DMS79 (cell line): ENCODE results near the gene ASF1A.

ENCODE experiments used
- DNase-seq: peaks from one replicate; lab custom pipeline; 2025; lab: John Stamatoyannopoulos, UW

Gene ASF1A

GRCh38 chr6:118881440-118882313 lies 12.3 kb upstream of the ASF1A start:
- DNase-seq, result no peak

- DNase-seq, result no peak
Measured at GRCh38 chr6:118882314-118882905, 11.5 kb upstream of the ASF1A start.

- DNase-seq, result peak; percentile 51
Measured at GRCh38 chr6:118886641-118887040, 7.3 kb upstream of the ASF1A start.

GRCh38 chr6:118889163-118889562 lies 4.8 kb upstream of the ASF1A start:
- DNase-seq, result peak; percentile 23

GRCh38 chr6:118890997-118891790 lies 2.8 kb upstream of the ASF1A start:
- no peak for DNase-seq

- peak; percentile 30 for DNase-seq
Measured at GRCh38 chr6:118892355-118892991, 1.5 kb upstream of the ASF1A start.

- DNase-seq, result peak; percentile 85
Measured at GRCh38 chr6:118893064-118893806, 717 bp upstream of the ASF1A start.

- no peak for DNase-seq
Measured at GRCh38 chr6:118894425-118895260, 691 bp downstream of the ASF1A start.

GRCh38 chr6:118895261-118895560 lies 1.3 kb downstream of the ASF1A start:
- DNase-seq, result no peak

GRCh38 chr6:118895859-118896258 lies 1.9 kb downstream of the ASF1A start:
- no peak for DNase-seq

- peak; percentile 35 for DNase-seq
Measured at GRCh38 chr6:118896339-118897136, 2.6 kb downstream of the ASF1A start.

GRCh38 chr6:118897386-118897785 lies 3.4 kb downstream of the ASF1A start:
- DNase-seq, result no peak

GRCh38 chr6:118899948-118900347 lies 6.0 kb downstream of the ASF1A start:
- no peak for DNase-seq

GRCh38 chr6:118902726-118903125 lies 8.8 kb downstream of the ASF1A start:
- no peak for DNase-seq

GRCh38 chr6:118903138-118903537 lies 9.2 kb downstream of the ASF1A start:
- no peak for DNase-seq

- no peak for DNase-seq
Measured at GRCh38 chr6:118903691-118904090, 9.7 kb downstream of the ASF1A start.

GRCh38 chr6:118905084-118905483 lies 11.1 kb downstream of the ASF1A start:
- no peak for DNase-seq

- no peak for DNase-seq
Measured at GRCh38 chr6:118905851-118906250, 11.9 kb downstream of the ASF1A start.

GRCh38 chr6:118908441-118908840 lies 14.5 kb downstream of the ASF1A start:
- DNase-seq, result no peak

- no peak for DNase-seq
Measured at GRCh38 chr6:118912646-118913045, 18.7 kb downstream of the ASF1A start.
